Measurements from ENCODE around the gene METTL21A.

The METTL21A gene

GRCh38 chr2:207601774-207602173 is 23.4 kb downstream of the METTL21A start:
- Histone ChIP-seq H3K4me1 (no peaks in the 10 kb centered on the region), H3K9ac (no peak overlapping the region), H3K4me3 (no peak overlapping the region), H4K20me1 (peaks cover 24% of the 10 kb centered on the region; the same call in 1 of the 2 replicates), H3K4me2 (no peak overlapping the region), H3K36me3 (peaks cover 47% of the 10 kb centered on the region), H3K9me3 (no peaks in the 10 kb centered on the region), H3K27me3 (no peaks in the 10 kb centered on the region), H3K27ac (no peak overlapping the region)
- no peak for TF ChIP-seq Cebpa-rat (IDR thresholded peaks at IDR 0.05)

- Histone ChIP-seq H4K20me1 (peaks cover 36% of the 10 kb centered on the region; the same call in 1 of the 2 replicates), H3K9ac (no peak overlapping the region), H3K27ac (no peak overlapping the region), H3K4me1 (no peaks in the 10 kb centered on the region), H3K9me3 (no peaks in the 10 kb centered on the region), H3K4me2 (no peak overlapping the region), H3K27me3 (no peaks in the 10 kb centered on the region), H3K36me3 (peaks cover 59% of the 10 kb centered on the region), H3K4me3 (no peak overlapping the region)
- TF ChIP-seq Cebpa-rat (IDR thresholded peaks at IDR 0.05), result no peak
Observed at GRCh38 chr2:207600231-207600630, 25.0 kb downstream of the METTL21A start.

GRCh38 chr2:207599636-207600035 is 25.6 kb downstream of the METTL21A start:
- H3K36me3 ChIP-seq, result peaks cover 59% of the 10 kb centered on the region

GRCh38 chr2:207594731-207595130 is 30.5 kb downstream of the METTL21A start:
- H3K4me1 ChIP-seq, result no peaks in the 10 kb centered on the region
- no peak for TF ChIP-seq Cebpa-rat (IDR thresholded peaks at IDR 0.05)
- no peak overlapping the region for H3K4me2 ChIP-seq
- H4K20me1 ChIP-seq, result peaks cover 12% of the 10 kb centered on the region; the same call in 1 of the 2 replicates
- H3K4me3 ChIP-seq, result no peak overlapping the region
- H3K36me3 ChIP-seq, result peaks cover 82% of the 10 kb centered on the region
- H3K27me3 ChIP-seq, result no peaks in the 10 kb centered on the region
- H3K9me3 ChIP-seq, result peaks cover 37% of the 10 kb centered on the region
- no peak overlapping the region for H3K27ac ChIP-seq
- no peak overlapping the region for H3K9ac ChIP-seq

More at GRCh38 chr2:207599636-207600035, 25.6 kb downstream of the METTL21A start:
- no peak overlapping the region for H3K9ac ChIP-seq
- no peak overlapping the region for H3K27ac ChIP-seq
- H3K27me3 ChIP-seq, result no peaks in the 10 kb centered on the region
- H4K20me1 ChIP-seq, result peaks cover 35% of the 10 kb centered on the region; the same call in 1 of the 2 replicates
- no peak overlapping the region for H3K4me2 ChIP-seq
- no peak for TF ChIP-seq Cebpa-rat (IDR thresholded peaks at IDR 0.05)
- no peaks in the 10 kb centered on the region for H3K4me1 ChIP-seq
- no peak overlapping the region for H3K4me3 ChIP-seq
- no peaks in the 10 kb centered on the region for H3K9me3 ChIP-seq

- no peaks in the 10 kb centered on the region for H3K27me3 ChIP-seq
- no peak overlapping the region for H3K9ac ChIP-seq
- H3K4me3 ChIP-seq, result no peak overlapping the region
- peaks cover 42% of the 10 kb centered on the region for H3K9me3 ChIP-seq
- H3K4me2 ChIP-seq, result no peak overlapping the region
- H3K36me3 ChIP-seq, result peaks cover 86% of the 10 kb centered on the region
- H3K27ac ChIP-seq, result no peak overlapping the region
- peaks cover 12% of the 10 kb centered on the region; the same call in 1 of the 2 replicates for H4K20me1 ChIP-seq
- H3K4me1 ChIP-seq, result no peaks in the 10 kb centered on the region
- TF ChIP-seq Cebpa-rat (IDR thresholded peaks at IDR 0.05), result no peak
Observed at GRCh38 chr2:207594264-207594663, 30.9 kb downstream of the METTL21A start.

- no peak overlapping the region for H3K4me2 ChIP-seq
- H3K9me3 ChIP-seq, result peaks cover 46% of the 10 kb centered on the region
- H3K27me3 ChIP-seq, result no peaks in the 10 kb centered on the region
- TF ChIP-seq Cebpa-rat (IDR thresholded peaks at IDR 0.05), result no peak
- H3K27ac ChIP-seq, result no peak overlapping the region
- no peak overlapping the region for H3K4me3 ChIP-seq
- H3K36me3 ChIP-seq, result peaks cover 91% of the 10 kb centered on the region
- no peak overlapping the region for H3K9ac ChIP-seq
- H3K4me1 ChIP-seq, result no peaks in the 10 kb centered on the region
- H4K20me1 ChIP-seq, result peaks cover 12% of the 10 kb centered on the region; the same call in 1 of the 2 replicates
Observed at GRCh38 chr2:207593277-207593676, 31.9 kb downstream of the METTL21A start.

GRCh38 chr2:207589143-207589542 is 36.1 kb downstream of the METTL21A start:
- Histone ChIP-seq H3K4me2 (no peak overlapping the region), H3K27me3 (no peaks in the 10 kb centered on the region), H3K36me3 (peaks cover 93% of the 10 kb centered on the region), H3K27ac (no peak overlapping the region), H4K20me1 (no peaks in the 10 kb centered on the region), H3K9me3 (peaks cover 49% of the 10 kb centered on the region), H3K9ac (no peak overlapping the region), H3K4me1 (no peaks in the 10 kb centered on the region), H3K4me3 (no peak overlapping the region)
- no peak for TF ChIP-seq Cebpa-rat (IDR thresholded peaks at IDR 0.05)

- peaks cover 37% of the 10 kb centered on the region for H3K9me3 ChIP-seq
- H3K4me3 ChIP-seq, result no peak overlapping the region
- TF ChIP-seq Cebpa-rat (IDR thresholded peaks at IDR 0.05), result no peak
- H3K27ac ChIP-seq, result no peak overlapping the region
- no peaks in the 10 kb centered on the region for H3K4me1 ChIP-seq
- no peaks in the 10 kb centered on the region for H4K20me1 ChIP-seq
- no peak overlapping the region for H3K4me2 ChIP-seq
- H3K9ac ChIP-seq, result no peak overlapping the region
- peaks cover 91% of the 10 kb centered on the region for H3K36me3 ChIP-seq
- no peaks in the 10 kb centered on the region for H3K27me3 ChIP-seq
Observed at GRCh38 chr2:207587305-207587704, 37.9 kb downstream of the METTL21A start.

GRCh38 chr2:207584952-207585351 is 40.2 kb downstream of the METTL21A start:
- Histone ChIP-seq H3K9ac (no peak overlapping the region), H3K9me3 (peaks cover 14% of the 10 kb centered on the region), H3K36me3 (peaks cover 87% of the 10 kb centered on the region), H3K27ac (no peak overlapping the region), H4K20me1 (0 out of 2 replicates have a peak, but pooled peaks cover 5% of the 10 kb centered on the region), H3K4me2 (no peak overlapping the region), H3K4me3 (no peak overlapping the region), H3K27me3 (no peaks in the 10 kb centered on the region), H3K4me1 (no peaks in the 10 kb centered on the region)
- TF ChIP-seq Cebpa-rat (IDR thresholded peaks at IDR 0.05), result no peak

GRCh38 chr2:207571370-207571769 is 53.8 kb downstream of the METTL21A start:
- TF ChIP-seq Cebpa-rat (IDR thresholded peaks at IDR 0.05), result no peak
- Histone ChIP-seq H3K9me3 (no peaks in the 10 kb centered on the region), H4K20me1 (peaks cover 25% of the 10 kb centered on the region), H3K27me3 (no peaks in the 10 kb centered on the region), H3K4me3 (no peak overlapping the region), H3K4me1 (no peaks in the 10 kb centered on the region), H3K36me3 (peaks cover 91% of the 10 kb centered on the region), H3K27ac (no peak overlapping the region), H3K4me2 (no peak overlapping the region), H3K9ac (no peak overlapping the region)

GRCh38 chr2:207567671-207568070 is 57.5 kb downstream of the METTL21A start:
- Histone ChIP-seq H3K36me3 (peaks cover 92% of the 10 kb centered on the region), H3K27ac (no peak overlapping the region)

More at GRCh38 chr2:207567671-207568070, 57.5 kb downstream of the METTL21A start:
- no peaks in the 10 kb centered on the region for H3K9me3 ChIP-seq
- no peak for TF ChIP-seq Cebpa-rat (IDR thresholded peaks at IDR 0.05)
- no peak overlapping the region for H3K4me2 ChIP-seq
- H3K4me3 ChIP-seq, result no peak overlapping the region
- peaks cover 21% of the 10 kb centered on the region for H4K20me1 ChIP-seq
- no peaks in the 10 kb centered on the region for H3K4me1 ChIP-seq
- H3K27me3 ChIP-seq, result no peaks in the 10 kb centered on the region
- no peak overlapping the region for H3K9ac ChIP-seq

Measured in BLaER1 (cell line).